ENCODE measurements around the gene BRK1. TPM values are rescaled to one million over a fixed set of nuclear protein-coding genes. Genes with fewer than 3 reads are reported as not detected.
A peak's percentile ranks its signal among the peaks of the same experiment; 100 is the strongest.
"Not testable (repeated sequence)": the region's sequence is repeated elsewhere in the genome, so short reads cannot be mapped to it uniquely, and the experiment has no call there.

The BRK1 gene
- polyA plus RNA-seq, 1 of the 3 experiments (the other 2 are of a cell fraction): 211 TPM

- Histone ChIP-seq H2AFZ (ENCODE audit: low read depth) (no peak overlapping the region), H3K4me3 (ENCODE audit: low read depth in 2 of 2, low read length in 1 of 2) (peak overlapping the region in 1 of 2 experiments; percentile 8; a peak in 1 of 4 replicates), H3K79me2 (ENCODE audit: insufficient read depth) (peaks cover 56% of the 10 kb centered on the region), H3K36me3 (replicated peaks in 1 of 2; ENCODE audit: control insufficient read depth in 1 of 2, insufficient read depth in 2 of 2, low read length in 1 of 2) (peaks cover 0 to 20% of the 10 kb centered on the region in 2 experiments), H4K20me1 (ENCODE audit: insufficient read depth) (no peaks in the 10 kb centered on the region), H3K9me3 (no peaks in the 10 kb centered on the region), H3K27me3 (ENCODE audit: insufficient read depth) (no peaks in the 10 kb centered on the region), H3K4me1 (ENCODE audit: control insufficient read depth in 1 of 2, insufficient read depth in 2 of 2, low read depth in 1 of 2, low read length in 1 of 2) (peaks cover 0 to 9% of the 10 kb centered on the region in 2 experiments; a peak in 1 of 4 replicates), H3F3A (replicated peaks; ENCODE audit: insufficient read depth) (peaks cover 29% of the 10 kb centered on the region), H3K27ac (ENCODE audit: low read depth in 2 of 2, low read length in 1 of 2) (peak overlapping the region in 1 of 2 experiments; percentile 93; a peak in 2 of 4 replicates), H3K4me2 (peak overlapping the region; percentile 53), H3K9ac (peak overlapping the region; percentile 54; the same call in 1 of the 2 replicates), H3K9me2 (no peaks in the 10 kb centered on the region)
- POLR2A ChIA-PET: no interaction called here
- CTCF ChIA-PET: interaction anchor here (1.8 kb wide), 1 partner anchor 8 kb away, joined by 5 read pairs; the partner anchor contains the start of gene IRAK2
- 0 out of 2 replicates have a peak, but pooled peaks have one; percentile 22 for TF ChIP-seq MAX (IDR thresholded peaks at IDR 0.05; ENCODE audit: low read depth)
- no peak for TF ChIP-seq TEAD4 (IDR thresholded peaks at IDR 0.05; ENCODE audit: borderline replicate concordance, insufficient read depth)
- no peak for TF ChIP-seq USF1 (IDR thresholded peaks at IDR 0.05; ENCODE audit: borderline replicate concordance, low read depth)
- peak; percentile 57 for TF ChIP-seq JUND (IDR thresholded peaks at IDR 0.05)
- TF ChIP-seq EP300 (IDR thresholded peaks at IDR 0.05; ENCODE audit: borderline replicate concordance in 1 of 2, low read depth in 1 of 2, low read length in 1 of 2): no peak
- peak; percentile 75 for TF ChIP-seq FOSL2 (IDR thresholded peaks at IDR 0.05; ENCODE audit: borderline replicate concordance, low read depth)
- peak; percentile 45; the same call in 1 of the 2 replicates for TF ChIP-seq TCF12 (IDR thresholded peaks at IDR 0.05)
- DNase-seq: no peak
- 61% methylated on average over 10 of the region's 10 CpGs for WGBS (ENCODE audit: low lambda C conversion rate)
Observed at GRCh38 chr3:10173095-10173925, 57.8 kb downstream of the BRK1 start.

- Histone ChIP-seq H4K20me1 (ENCODE audit: insufficient read depth) (no peaks in the 10 kb centered on the region), H3K9ac (peak overlapping the region; percentile 54), H3K79me2 (ENCODE audit: insufficient read depth) (peaks cover 51% of the 10 kb centered on the region), H3K36me3 (replicated peaks in 1 of 2; ENCODE audit: control insufficient read depth in 1 of 2, insufficient read depth in 2 of 2, low read length in 1 of 2) (peaks cover 0 to 22% of the 10 kb centered on the region in 2 experiments), H3K9me3 (no peaks in the 10 kb centered on the region), H3K4me2 (peak overlapping the region; percentile 53), H3K9me2 (no peaks in the 10 kb centered on the region), H3K4me3 (ENCODE audit: low read depth in 2 of 2, low read length in 1 of 2) (peak overlapping the region in 1 of 2 experiments; percentile 8; a peak in 1 of 4 replicates), H3F3A (replicated peaks; ENCODE audit: insufficient read depth) (peaks cover 32% of the 10 kb centered on the region), H2AFZ (ENCODE audit: low read depth) (peak overlapping the region; percentile 78), H3K4me1 (ENCODE audit: control insufficient read depth in 1 of 2, insufficient read depth in 2 of 2, low read depth in 1 of 2, low read length in 1 of 2) (peaks cover 0 to 9% of the 10 kb centered on the region in 2 experiments; a peak in 1 of 4 replicates), H3K27ac (ENCODE audit: low read depth in 2 of 2, low read length in 1 of 2) (peak overlapping the region in 1 of 2 experiments; percentile 93; a peak in 2 of 4 replicates), H3K27me3 (ENCODE audit: insufficient read depth) (no peaks in the 10 kb centered on the region)
- TF ChIP-seq TCF12 (IDR thresholded peaks at IDR 0.05): peak; percentile 34; the same call in 1 of the 2 replicates
- peak; percentile 42 for TF ChIP-seq FOSL2 (IDR thresholded peaks at IDR 0.05; ENCODE audit: borderline replicate concordance, low read depth)
- peak; percentile 38; the same call in 1 of the 2 replicates for TF ChIP-seq POLR2AphosphoS5 (IDR thresholded peaks at IDR 0.05; ENCODE audit: low read depth, low read length)
- peak; percentile 74 for TF ChIP-seq MAX (IDR thresholded peaks at IDR 0.05; ENCODE audit: low read depth)
- no peak for TF ChIP-seq SIN3A (IDR thresholded peaks at IDR 0.05; ENCODE audit: borderline replicate concordance, low read depth, low read length)
- TF ChIP-seq RCOR1 (IDR thresholded peaks at IDR 0.05; ENCODE audit: low read length): no peak
- CTCF ChIA-PET: interaction anchor here (1.8 kb wide), 1 partner anchor 9 kb away, joined by 5 read pairs; the partner anchor contains the start of gene IRAK2
- WGBS (ENCODE audit: low lambda C conversion rate): 12% methylated on average over 5 of the region's 6 CpGs
- no peak for DNase-seq
- POLR2A ChIA-PET: no interaction called here
Observed at GRCh38 chr3:10173926-10174435, 58.5 kb downstream of the BRK1 start.

GRCh38 chr3:10175334-10175733 is 59.9 kb downstream of the BRK1 start:
- H4K20me1 ChIP-seq (ENCODE audit: insufficient read depth); POLR2A ChIA-PET; H3K4me1 ChIP-seq (ENCODE audit: control insufficient read depth in 1 of 2, insufficient read depth in 2 of 2, low read depth in 1 of 2, low read length in 1 of 2); H2AFZ ChIP-seq (ENCODE audit: low read depth); H3K27ac ChIP-seq (ENCODE audit: low read depth in 2 of 2, low read length in 1 of 2); H3K4me3 ChIP-seq (ENCODE audit: low read depth in 2 of 2, low read length in 1 of 2); H3K4me2 ChIP-seq; H3K9me2 ChIP-seq; H3K9me3 ChIP-seq; H3K27me3 ChIP-seq (ENCODE audit: insufficient read depth); DNase-seq; H3K9ac ChIP-seq: not testable (repeated sequence)
- WGBS (ENCODE audit: low lambda C conversion rate): 98% methylated on average over 7 of the region's 7 CpGs
- peaks cover 40% of the 10 kb centered on the region for H3K79me2 ChIP-seq (ENCODE audit: insufficient read depth)
- H3K36me3 ChIP-seq (replicated peaks in 1 of 2; ENCODE audit: control insufficient read depth in 1 of 2, insufficient read depth in 2 of 2, low read length in 1 of 2): peaks cover 0 to 26% of the 10 kb centered on the region in 2 experiments
- peaks cover 32% of the 10 kb centered on the region for H3F3A ChIP-seq (replicated peaks; ENCODE audit: insufficient read depth)
- CTCF ChIA-PET: interaction anchor here (1.2 to 1.3 kb wide), 2 partner anchors 15 to 48 kb away, joined by 3 read pairs; no protein-coding TSS in a partner anchor

GRCh38 chr3:10176150-10176549 is 60.7 kb downstream of the BRK1 start:
- not testable (repeated sequence) for H3K4me3 ChIP-seq (ENCODE audit: low read depth in 2 of 2, low read length in 1 of 2); H4K20me1 ChIP-seq (ENCODE audit: insufficient read depth); H3K27me3 ChIP-seq (ENCODE audit: insufficient read depth); H3K4me1 ChIP-seq (ENCODE audit: control insufficient read depth in 1 of 2, insufficient read depth in 2 of 2, low read depth in 1 of 2, low read length in 1 of 2); H2AFZ ChIP-seq (ENCODE audit: low read depth); DNase-seq; H3K27ac ChIP-seq (ENCODE audit: low read depth in 2 of 2, low read length in 1 of 2); H3K4me2 ChIP-seq; H3K9me2 ChIP-seq; H3K9ac ChIP-seq; H3K9me3 ChIP-seq
- Histone ChIP-seq H3K79me2 (ENCODE audit: insufficient read depth) (peaks cover 32% of the 10 kb centered on the region), H3K36me3 (replicated peaks in 1 of 2; ENCODE audit: control insufficient read depth in 1 of 2, insufficient read depth in 2 of 2, low read length in 1 of 2) (peaks cover 0 to 22% of the 10 kb centered on the region in 2 experiments), H3F3A (replicated peaks; ENCODE audit: insufficient read depth) (peaks cover 31% of the 10 kb centered on the region)
- WGBS (ENCODE audit: low lambda C conversion rate): 91% methylated on average over 4 of the region's 4 CpGs
- CTCF ChIA-PET: interaction anchor here (1.2 to 1.3 kb wide), 2 partner anchors 16 to 47 kb away, joined by 3 read pairs; no protein-coding TSS in a partner anchor
- POLR2A ChIA-PET: interaction anchor here (0.7 kb wide), 1 partner anchor 15 kb away, joined by 5 read pairs; no protein-coding TSS in a partner anchor
